ENCODE results near the gene TRMT1L.

DNA sequence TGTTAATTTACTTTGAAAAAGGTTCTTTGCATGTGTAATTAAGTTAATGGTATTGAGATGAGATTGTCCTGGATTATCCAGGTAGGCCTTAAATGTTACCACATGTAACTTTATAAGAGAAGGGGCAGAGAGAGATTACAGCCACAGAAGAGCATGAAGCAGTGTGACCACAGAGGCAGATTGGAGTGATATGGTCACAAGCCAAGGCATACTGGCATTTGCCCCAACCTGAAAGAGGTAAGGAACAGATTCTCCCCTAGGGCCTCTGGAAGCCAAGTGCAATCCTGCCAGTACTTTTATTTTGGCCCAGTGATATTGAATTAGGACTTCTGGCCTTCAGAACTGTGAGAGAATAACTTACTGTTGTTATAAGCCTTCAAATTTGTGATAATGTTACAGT, 88.4 kb downstream of the TRMT1L start:
- TF ChIP-seq, protein P1, sequence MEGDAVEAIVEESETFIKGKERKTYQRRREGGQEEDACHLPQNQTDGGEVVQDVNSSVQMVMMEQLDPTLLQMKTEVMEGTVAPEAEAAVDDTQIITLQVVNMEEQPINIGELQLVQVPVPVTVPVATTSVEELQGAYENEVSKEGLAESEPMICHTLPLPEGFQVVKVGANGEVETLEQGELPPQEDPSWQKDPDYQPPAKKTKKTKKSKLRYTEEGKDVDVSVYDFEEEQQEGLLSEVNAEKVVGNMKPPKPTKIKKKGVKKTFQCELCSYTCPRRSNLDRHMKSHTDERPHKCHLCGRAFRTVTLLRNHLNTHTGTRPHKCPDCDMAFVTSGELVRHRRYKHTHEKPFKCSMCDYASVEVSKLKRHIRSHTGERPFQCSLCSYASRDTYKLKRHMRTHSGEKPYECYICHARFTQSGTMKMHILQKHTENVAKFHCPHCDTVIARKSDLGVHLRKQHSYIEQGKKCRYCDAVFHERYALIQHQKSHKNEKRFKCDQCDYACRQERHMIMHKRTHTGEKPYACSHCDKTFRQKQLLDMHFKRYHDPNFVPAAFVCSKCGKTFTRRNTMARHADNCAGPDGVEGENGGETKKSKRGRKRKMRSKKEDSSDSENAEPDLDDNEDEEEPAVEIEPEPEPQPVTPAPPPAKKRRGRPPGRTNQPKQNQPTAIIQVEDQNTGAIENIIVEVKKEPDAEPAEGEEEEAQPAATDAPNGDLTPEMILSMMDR (IDR thresholded peaks at IDR 0.05) = no peak
- TF ChIP-seq POLR2A (IDR thresholded peaks at IDR 0.05) = no peak

Measured in uterus (tissue), 2 donors.